H1 (cell line): ENCODE results near the gene FAAH. TPM values are rescaled to one million over a fixed set of nuclear protein-coding genes. Genes with fewer than 3 reads are reported as not detected.

Experiments
- CBX8 ChIP-seq: fragments of 300-800, 300-1000 bp; sonication (generic); IDR thresholded peaks from 2 replicates; pipeline ENCODE4 v1.7.1; 2016; ENCODE audit warnings: low read depth, low read length, borderline replicate concordance
- SIRT6 ChIP-seq: IDR thresholded peaks from one replicate; pipeline ENCODE4 v1.7.1; 2012; ENCODE audit warnings: low read length, inconsistent platforms
- SP1 ChIP-seq: IDR thresholded peaks from 2 replicates; pipeline ENCODE4 v1.6.1; 2011; ENCODE audit warnings: low read depth, low read length
- polyA plus RNA-seq, 7 experiments: library from polyadenylated mRNA; depleted of rRNA in 3 of 7; stranded (reverse) in 5 of 7; unstranded in 2 of 7; fragments of >200 nt in 5 of 7; fragments of 200-250 nt in 2 of 7; gene quantifications; 1 replicate in 5 of 7; 2 replicates in 1 of 7; 4 replicates in 1 of 7; pipeline versions ENCODE4 v1.2.1 to v1.2.3, GENCODE V29; 2011 to 2013; ENCODE audit warnings: missing spikeins in 2 of 7, mixed read lengths in 2 of 7
- total RNA-seq: library from RNA; stranded (reverse); fragmentation: NEBNext Ultra II Directional; extraction: Animal tissue kit (Norgen Biotek cat#: 25700); gene quantifications from 2 replicates; pipeline ENCODE4 v1.2.1, GENCODE V29; 2021
- TF ChIP-seq, protein P1 (sequence below): fragments of 300-600 bp; sonication (generic); IDR thresholded peaks from 2 replicates; pipeline ENCODE4 v1.7.1; 2012; ENCODE audit warnings: low read length, moderate library complexity, mild to moderate bottlenecking, inconsistent platforms; ENCODE audit not compliant: insufficient replicate concordance

FAAH gene
- total and polyA plus RNA-seq, 2 of the 8 experiments (the other 6 are each of a cell fraction or from before 2014, with no cell fraction given), result 41.2 to 47.3 TPM

- TF ChIP-seq, protein P1, sequence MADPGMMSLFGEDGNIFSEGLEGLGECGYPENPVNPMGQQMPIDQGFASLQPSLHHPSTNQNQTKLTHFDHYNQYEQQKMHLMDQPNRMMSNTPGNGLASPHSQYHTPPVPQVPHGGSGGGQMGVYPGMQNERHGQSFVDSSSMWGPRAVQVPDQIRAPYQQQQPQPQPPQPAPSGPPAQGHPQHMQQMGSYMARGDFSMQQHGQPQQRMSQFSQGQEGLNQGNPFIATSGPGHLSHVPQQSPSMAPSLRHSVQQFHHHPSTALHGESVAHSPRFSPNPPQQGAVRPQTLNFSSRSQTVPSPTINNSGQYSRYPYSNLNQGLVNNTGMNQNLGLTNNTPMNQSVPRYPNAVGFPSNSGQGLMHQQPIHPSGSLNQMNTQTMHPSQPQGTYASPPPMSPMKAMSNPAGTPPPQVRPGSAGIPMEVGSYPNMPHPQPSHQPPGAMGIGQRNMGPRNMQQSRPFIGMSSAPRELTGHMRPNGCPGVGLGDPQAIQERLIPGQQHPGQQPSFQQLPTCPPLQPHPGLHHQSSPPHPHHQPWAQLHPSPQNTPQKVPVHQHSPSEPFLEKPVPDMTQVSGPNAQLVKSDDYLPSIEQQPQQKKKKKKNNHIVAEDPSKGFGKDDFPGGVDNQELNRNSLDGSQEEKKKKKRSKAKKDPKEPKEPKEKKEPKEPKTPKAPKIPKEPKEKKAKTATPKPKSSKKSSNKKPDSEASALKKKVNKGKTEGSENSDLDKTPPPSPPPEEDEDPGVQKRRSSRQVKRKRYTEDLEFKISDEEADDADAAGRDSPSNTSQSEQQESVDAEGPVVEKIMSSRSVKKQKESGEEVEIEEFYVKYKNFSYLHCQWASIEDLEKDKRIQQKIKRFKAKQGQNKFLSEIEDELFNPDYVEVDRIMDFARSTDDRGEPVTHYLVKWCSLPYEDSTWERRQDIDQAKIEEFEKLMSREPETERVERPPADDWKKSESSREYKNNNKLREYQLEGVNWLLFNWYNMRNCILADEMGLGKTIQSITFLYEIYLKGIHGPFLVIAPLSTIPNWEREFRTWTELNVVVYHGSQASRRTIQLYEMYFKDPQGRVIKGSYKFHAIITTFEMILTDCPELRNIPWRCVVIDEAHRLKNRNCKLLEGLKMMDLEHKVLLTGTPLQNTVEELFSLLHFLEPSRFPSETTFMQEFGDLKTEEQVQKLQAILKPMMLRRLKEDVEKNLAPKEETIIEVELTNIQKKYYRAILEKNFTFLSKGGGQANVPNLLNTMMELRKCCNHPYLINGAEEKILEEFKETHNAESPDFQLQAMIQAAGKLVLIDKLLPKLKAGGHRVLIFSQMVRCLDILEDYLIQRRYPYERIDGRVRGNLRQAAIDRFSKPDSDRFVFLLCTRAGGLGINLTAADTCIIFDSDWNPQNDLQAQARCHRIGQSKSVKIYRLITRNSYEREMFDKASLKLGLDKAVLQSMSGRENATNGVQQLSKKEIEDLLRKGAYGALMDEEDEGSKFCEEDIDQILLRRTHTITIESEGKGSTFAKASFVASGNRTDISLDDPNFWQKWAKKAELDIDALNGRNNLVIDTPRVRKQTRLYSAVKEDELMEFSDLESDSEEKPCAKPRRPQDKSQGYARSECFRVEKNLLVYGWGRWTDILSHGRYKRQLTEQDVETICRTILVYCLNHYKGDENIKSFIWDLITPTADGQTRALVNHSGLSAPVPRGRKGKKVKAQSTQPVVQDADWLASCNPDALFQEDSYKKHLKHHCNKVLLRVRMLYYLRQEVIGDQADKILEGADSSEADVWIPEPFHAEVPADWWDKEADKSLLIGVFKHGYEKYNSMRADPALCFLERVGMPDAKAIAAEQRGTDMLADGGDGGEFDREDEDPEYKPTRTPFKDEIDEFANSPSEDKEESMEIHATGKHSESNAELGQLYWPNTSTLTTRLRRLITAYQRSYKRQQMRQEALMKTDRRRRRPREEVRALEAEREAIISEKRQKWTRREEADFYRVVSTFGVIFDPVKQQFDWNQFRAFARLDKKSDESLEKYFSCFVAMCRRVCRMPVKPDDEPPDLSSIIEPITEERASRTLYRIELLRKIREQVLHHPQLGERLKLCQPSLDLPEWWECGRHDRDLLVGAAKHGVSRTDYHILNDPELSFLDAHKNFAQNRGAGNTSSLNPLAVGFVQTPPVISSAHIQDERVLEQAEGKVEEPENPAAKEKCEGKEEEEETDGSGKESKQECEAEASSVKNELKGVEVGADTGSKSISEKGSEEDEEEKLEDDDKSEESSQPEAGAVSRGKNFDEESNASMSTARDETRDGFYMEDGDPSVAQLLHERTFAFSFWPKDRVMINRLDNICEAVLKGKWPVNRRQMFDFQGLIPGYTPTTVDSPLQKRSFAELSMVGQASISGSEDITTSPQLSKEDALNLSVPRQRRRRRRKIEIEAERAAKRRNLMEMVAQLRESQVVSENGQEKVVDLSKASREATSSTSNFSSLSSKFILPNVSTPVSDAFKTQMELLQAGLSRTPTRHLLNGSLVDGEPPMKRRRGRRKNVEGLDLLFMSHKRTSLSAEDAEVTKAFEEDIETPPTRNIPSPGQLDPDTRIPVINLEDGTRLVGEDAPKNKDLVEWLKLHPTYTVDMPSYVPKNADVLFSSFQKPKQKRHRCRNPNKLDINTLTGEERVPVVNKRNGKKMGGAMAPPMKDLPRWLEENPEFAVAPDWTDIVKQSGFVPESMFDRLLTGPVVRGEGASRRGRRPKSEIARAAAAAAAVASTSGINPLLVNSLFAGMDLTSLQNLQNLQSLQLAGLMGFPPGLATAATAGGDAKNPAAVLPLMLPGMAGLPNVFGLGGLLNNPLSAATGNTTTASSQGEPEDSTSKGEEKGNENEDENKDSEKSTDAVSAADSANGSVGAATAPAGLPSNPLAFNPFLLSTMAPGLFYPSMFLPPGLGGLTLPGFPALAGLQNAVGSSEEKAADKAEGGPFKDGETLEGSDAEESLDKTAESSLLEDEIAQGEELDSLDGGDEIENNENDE, result no peak
- TF ChIP-seq SIRT6 (no peak), CBX8 (no peak), SP1 (no peak)
These were observed 33.4 kb downstream of the FAAH start (continued) for GRCh38 chr1:46427541-46427940.
